Loucy (cell line): ENCODE data around the gene ACTL6B.

Experiments
- CTCF ChIP-seq: fragments of 200-600 bp; sonication (generic); conservative IDR thresholded peaks from 2 replicates; pipeline ENCODE4 v1.5.1; 2014; ENCODE audit warnings: mild to moderate bottlenecking, antibody characterized with exemption, low read length
- EZH2phosphoT487 ChIP-seq: fragments of 200-600 bp; IDR thresholded peaks from 2 replicates; pipeline ENCODE4 v1.6.1; 2018; ENCODE audit warnings: antibody characterized with exemption, mild to moderate bottlenecking, moderate library complexity, borderline replicate concordance

- TF ChIP-seq CTCF (no peak), EZH2phosphoT487 (no peak)
Measured at GRCh38 chr7:100665168-100665726, 9.0 kb upstream of the ACTL6B start.
